ENCODE results near the gene PLPP3. TPM values are rescaled to one million over a fixed set of nuclear protein-coding genes. Genes with fewer than 3 reads are reported as not detected.

PLPP3 gene
- total and polyA plus RNA-seq, 5 experiments from 2014 or later = not detected

DNA sequence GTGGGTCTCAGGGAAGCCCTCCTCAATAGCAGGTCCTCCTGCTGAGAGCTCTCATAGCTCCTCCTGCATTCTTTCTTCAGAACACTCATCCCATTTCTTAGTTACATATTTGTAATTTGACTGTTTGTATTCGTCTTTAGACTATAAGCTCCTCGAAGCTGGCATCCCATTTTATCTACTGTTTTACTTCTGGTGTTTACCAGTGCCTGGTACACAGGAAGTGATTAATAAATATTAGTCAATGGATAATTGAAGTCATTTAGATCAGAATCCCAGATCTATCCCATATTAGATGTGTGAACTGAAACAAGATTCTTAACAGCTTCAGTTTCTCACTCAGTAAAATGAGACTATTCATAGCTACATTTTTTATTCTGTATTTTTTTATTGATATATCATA lies 88.7 kb downstream of the PLPP3 start:
- Mint-ChIP-seq H3K4me3 (no peak overlapping the region), H3K27ac (no peak overlapping the region), H3K4me1 (no peaks in the 10 kb centered on the region), H3K27me3 (peaks cover 0 to 7% (median 2%) of the 10 kb centered on the region in 5 donors), H3K9me3 (peaks cover 0 to 10% (median 3%) of the 10 kb centered on the region in 9 donors), H3K36me3 (peaks cover 0 to 4% (median 0%) of the 10 kb centered on the region in 3 donors)
- no peak for DNase-seq
- ATAC-seq = no peak
- POLR2A ChIA-PET = no interaction called here

GRCh38 chr1:56489695-56490094 lies 89.7 kb downstream of the PLPP3 start:
- no peak overlapping the region for H3K27ac Mint-ChIP-seq
- no peak for ATAC-seq
- DNase-seq = no peak
- no peaks in the 10 kb centered on the region for H3K4me1 Mint-ChIP-seq
- H3K27me3 Mint-ChIP-seq = peaks cover 0 to 7% (median 2%) of the 10 kb centered on the region in 5 donors
- H3K36me3 Mint-ChIP-seq = peaks cover 0 to 4% (median 0%) of the 10 kb centered on the region in 3 donors
- H3K4me3 Mint-ChIP-seq = no peak overlapping the region
- POLR2A ChIA-PET = no interaction called here
- H3K9me3 Mint-ChIP-seq = peaks cover 0 to 13% (median 3%) of the 10 kb centered on the region in 9 donors

- H3K27ac Mint-ChIP-seq = no peak overlapping the region
- H3K36me3 Mint-ChIP-seq = no peaks in the 10 kb centered on the region
- POLR2A ChIA-PET = no interaction called here
- ATAC-seq = no peak
- DNase-seq = no peak
- H3K4me3 Mint-ChIP-seq = no peak overlapping the region
- peaks cover 12 to 17% (median 15%) of the 10 kb centered on the region in 5 donors for H3K27me3 Mint-ChIP-seq
- H3K9me3 Mint-ChIP-seq = peaks cover 0 to 6% (median 0%) of the 10 kb centered on the region in 9 donors
- no peaks in the 10 kb centered on the region for H3K4me1 Mint-ChIP-seq
Measured at GRCh38 chr1:56484695-56485094, 94.7 kb downstream of the PLPP3 start.

- no peak overlapping the region for H3K27ac Mint-ChIP-seq
- ATAC-seq = no peak
- peaks cover 0 to 6% (median 2%) of the 10 kb centered on the region in 3 donors for H3K36me3 Mint-ChIP-seq
- DNase-seq = no peak
- peaks cover 23 to 31% (median 28%) of the 10 kb centered on the region in 5 donors for H3K27me3 Mint-ChIP-seq
- peaks cover 0 to 8% (median 0%) of the 10 kb centered on the region in 9 donors for H3K9me3 Mint-ChIP-seq
- peaks cover 0 to 3% (median 0%) of the 10 kb centered on the region in 4 donors for H3K4me1 Mint-ChIP-seq
- no peak overlapping the region for H3K4me3 Mint-ChIP-seq
- POLR2A ChIA-PET = no interaction called here
Measured at GRCh38 chr1:56483104-56483503, 96.3 kb downstream of the PLPP3 start.

DNA sequence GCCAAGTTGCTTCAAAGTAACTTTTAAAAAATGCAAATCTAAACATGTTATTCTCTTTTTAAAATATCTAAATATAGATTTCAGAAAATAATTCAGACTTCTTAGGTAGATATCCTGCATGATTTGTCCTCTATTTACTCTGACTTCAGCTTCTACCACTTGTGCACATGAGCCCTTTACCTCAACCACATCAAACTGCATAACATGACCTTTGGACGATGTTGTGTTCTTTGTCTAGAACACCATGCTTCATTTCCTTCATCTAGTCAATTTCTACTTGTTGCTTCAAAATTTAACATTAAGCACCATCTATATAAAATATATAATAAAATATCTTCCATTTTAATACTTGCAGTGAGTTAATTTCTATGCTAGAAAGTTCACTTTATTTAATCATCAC lies 96.9 kb downstream of the PLPP3 start:
- Mint-ChIP-seq H3K4me3 (no peak overlapping the region), H3K9me3 (peaks cover 0 to 8% (median 0%) of the 10 kb centered on the region in 9 donors), H3K27ac (no peak overlapping the region), H3K27me3 (peaks cover 23 to 33% (median 28%) of the 10 kb centered on the region in 5 donors), H3K4me1 (peaks cover 0 to 3% (median 0%) of the 10 kb centered on the region in 4 donors), H3K36me3 (peaks cover 0 to 6% (median 2%) of the 10 kb centered on the region in 3 donors)
- DNase-seq = no peak
- ATAC-seq = no peak
- POLR2A ChIA-PET = no interaction called here

- peaks cover 0 to 8% (median 0%) of the 10 kb centered on the region in 9 donors for H3K9me3 Mint-ChIP-seq
- peaks cover 0 to 6% (median 2%) of the 10 kb centered on the region in 3 donors for H3K36me3 Mint-ChIP-seq
- H3K27ac Mint-ChIP-seq = no peak overlapping the region
- no peak overlapping the region for H3K4me3 Mint-ChIP-seq
- ATAC-seq (no peak), DNase-seq (no peak)
- H3K4me1 Mint-ChIP-seq = peaks cover 0 to 6% (median 2%) of the 10 kb centered on the region in 4 donors
- POLR2A ChIA-PET = no interaction called here
- peaks cover 28 to 45% (median 38%) of the 10 kb centered on the region in 5 donors for H3K27me3 Mint-ChIP-seq
Measured at GRCh38 chr1:56481140-56481694, 98.1 kb downstream of the PLPP3 start.

DNA sequence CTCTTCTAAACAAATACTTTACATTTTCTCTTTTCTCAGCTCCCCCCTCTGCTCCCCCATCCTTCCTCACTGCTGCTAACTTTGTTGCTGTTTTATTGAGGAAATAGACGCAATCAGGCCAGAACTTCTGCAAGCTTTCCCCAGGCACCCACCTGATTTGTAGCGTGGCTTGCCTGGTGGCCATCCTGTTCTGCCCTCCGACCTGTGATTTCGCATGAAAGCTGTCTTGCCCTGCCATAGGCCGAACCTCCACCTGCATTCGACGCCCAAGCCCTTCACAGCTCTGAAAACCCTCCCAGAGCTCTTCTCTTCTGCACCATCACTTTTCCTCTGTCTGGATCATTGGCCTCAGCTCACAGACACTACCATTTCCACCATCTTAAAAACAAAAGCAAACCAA lies 100.6 kb downstream of the PLPP3 start:
- Mint-ChIP-seq H3K4me1 (peaks cover 0 to 6% (median 2%) of the 10 kb centered on the region in 4 donors), H3K9me3 (peaks cover 0 to 6% (median 0%) of the 10 kb centered on the region in 9 donors), H3K27ac (peak overlapping the region in 1 of 10 donors; percentile 40), H3K27me3 (peaks cover 26 to 53% (median 41%) of the 10 kb centered on the region in 5 donors), H3K4me3 (no peak overlapping the region), H3K36me3 (peaks cover 0 to 6% (median 2%) of the 10 kb centered on the region in 3 donors)
- no peak for DNase-seq
- POLR2A ChIA-PET = no interaction called here
- no peak for ATAC-seq

GRCh38 chr1:56477164-56478111 lies 101.9 kb downstream of the PLPP3 start:
- H3K27ac Mint-ChIP-seq = peak overlapping the region in 1 of 10 donors; percentile 3
- peaks cover 22 to 44% (median 38%) of the 10 kb centered on the region in 5 donors for H3K27me3 Mint-ChIP-seq
- H3K9me3 Mint-ChIP-seq = peaks cover 0 to 6% (median 0%) of the 10 kb centered on the region in 9 donors
- peak overlapping the region in 3 of 10 donors; percentile 20 to 45 (median 39) for H3K4me3 Mint-ChIP-seq
- H3K4me1 Mint-ChIP-seq = peaks cover 0 to 12% (median 4%) of the 10 kb centered on the region in 4 donors
- DNase-seq = no peak
- peaks cover 0 to 6% (median 2%) of the 10 kb centered on the region in 3 donors for H3K36me3 Mint-ChIP-seq
- POLR2A ChIA-PET = no interaction called here
- no peak for ATAC-seq

DNA sequence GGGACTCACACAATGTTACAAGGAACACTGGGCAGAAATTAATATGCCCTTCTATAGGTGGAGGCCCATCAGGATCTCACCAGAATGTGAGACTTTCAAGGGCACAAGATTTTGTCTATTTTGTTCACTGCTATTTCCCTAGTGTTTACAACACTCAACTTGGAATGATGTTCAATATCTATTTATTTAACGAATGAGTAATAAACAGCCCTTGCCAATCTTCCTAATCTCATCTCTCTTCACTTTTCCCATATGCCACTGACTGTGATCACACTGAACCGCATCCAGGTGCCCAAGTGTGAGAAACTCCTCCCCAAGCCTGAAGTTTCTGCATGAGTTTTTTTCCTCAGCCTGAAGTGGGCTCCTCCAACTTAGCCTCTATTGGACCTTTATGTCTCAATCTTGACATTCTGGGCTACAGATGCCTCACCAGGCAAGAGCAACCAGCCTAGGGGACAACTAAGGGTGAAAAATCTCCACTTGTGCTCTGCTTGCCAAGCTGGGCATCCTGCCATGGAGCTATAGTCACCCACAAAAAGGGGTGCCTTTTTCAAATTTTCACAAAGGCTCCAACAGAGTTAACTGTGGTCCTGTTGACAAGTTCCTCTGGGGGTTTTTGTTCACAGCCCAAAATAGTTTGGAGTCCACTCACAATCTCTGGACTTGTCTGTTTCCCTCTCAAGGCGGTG lies 105.6 kb downstream of the PLPP3 start:
- H3K27ac Mint-ChIP-seq = no peak overlapping the region
- peaks cover 0 to 33% (median 3%) of the 10 kb centered on the region in 4 donors for H3K4me1 Mint-ChIP-seq
- no peak overlapping the region for H3K4me3 Mint-ChIP-seq
- H3K27me3 Mint-ChIP-seq = peaks cover 15 to 50% (median 32%) of the 10 kb centered on the region in 5 donors
- POLR2A ChIA-PET = no interaction called here
- peaks cover 0 to 2% (median 0%) of the 10 kb centered on the region in 3 donors for H3K36me3 Mint-ChIP-seq
- H3K9me3 Mint-ChIP-seq = peaks cover 0 to 4% (median 0%) of the 10 kb centered on the region in 9 donors
- ATAC-seq = no peak
- DNase-seq = no peak

DNA sequence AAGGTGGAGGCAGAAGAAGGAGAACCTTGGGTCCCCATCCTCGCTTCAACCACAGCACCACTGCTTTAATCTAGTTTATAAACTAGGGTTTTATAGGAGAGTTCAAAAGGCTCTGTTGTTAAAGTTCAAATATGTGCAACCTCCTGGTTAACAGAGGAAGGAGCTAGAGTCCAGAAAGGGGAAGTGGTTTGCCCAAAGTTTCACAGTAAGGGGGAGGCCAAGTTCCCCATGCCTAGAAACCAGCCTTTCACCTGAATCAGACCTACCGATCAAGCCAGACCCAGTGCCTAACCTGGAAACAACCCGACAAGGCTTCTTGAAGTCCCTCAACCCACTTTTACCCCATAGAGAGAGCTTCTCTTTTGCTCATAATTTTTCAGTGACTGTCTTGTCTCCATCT lies 106.5 kb downstream of the PLPP3 start:
- peak in 1 of 10 donors; percentile 13 for DNase-seq
- Mint-ChIP-seq H3K9me3 (peaks cover 0 to 4% (median 0%) of the 10 kb centered on the region in 9 donors), H3K4me1 (peaks cover 0 to 33% (median 3%) of the 10 kb centered on the region in 4 donors), H3K27me3 (peaks cover 9 to 45% (median 26%) of the 10 kb centered on the region in 5 donors), H3K4me3 (no peak overlapping the region), H3K27ac (no peak overlapping the region), H3K36me3 (no peaks in the 10 kb centered on the region)
- POLR2A ChIA-PET = no interaction called here
- no peak for ATAC-seq

DNA sequence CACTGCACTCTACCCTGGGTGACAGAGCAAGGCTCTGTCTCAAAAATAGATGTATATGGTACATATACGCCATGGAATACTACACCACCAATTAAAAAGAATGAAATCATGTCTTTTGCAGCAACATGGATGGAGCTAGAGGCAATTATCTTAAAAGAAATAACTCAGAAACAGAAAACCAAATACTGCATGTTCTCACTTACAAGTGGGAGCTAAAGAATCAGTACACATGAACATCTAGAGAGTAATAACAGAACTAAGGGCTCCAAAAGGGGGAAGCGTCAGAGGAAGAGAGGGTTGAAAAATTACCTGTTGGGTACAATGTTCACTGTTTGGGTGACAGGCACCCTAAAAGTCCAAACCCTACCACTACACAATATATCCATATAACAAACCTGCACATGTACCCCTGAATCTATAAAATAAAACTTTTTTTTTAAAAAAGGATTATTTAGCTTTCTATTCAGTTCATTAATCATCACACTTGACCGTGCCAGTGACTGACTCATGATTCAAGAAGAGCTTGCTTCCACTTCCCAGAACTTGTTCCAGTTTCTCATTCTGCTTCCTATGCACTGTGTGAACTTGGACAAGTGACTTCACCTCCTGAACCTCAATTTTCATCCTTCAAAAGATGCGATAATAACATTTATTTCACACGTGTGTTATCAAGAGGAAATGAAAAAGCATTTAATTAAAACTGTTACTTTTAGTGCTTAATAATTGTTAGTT lies 109.6 kb downstream of the PLPP3 start:
- H3K27ac Mint-ChIP-seq = no peak overlapping the region
- POLR2A ChIA-PET = no interaction called here
- peaks cover 0 to under 1% (median 0%) of the 10 kb centered on the region in 9 donors for H3K9me3 Mint-ChIP-seq
- no peak overlapping the region for H3K4me3 Mint-ChIP-seq
- no peaks in the 10 kb centered on the region for H3K36me3 Mint-ChIP-seq
- ATAC-seq (no peak), DNase-seq (no peak)
- H3K4me1 Mint-ChIP-seq = peaks cover 0 to 31% (median 0%) of the 10 kb centered on the region in 4 donors
- peaks cover 4 to 24% (median 11%) of the 10 kb centered on the region in 5 donors for H3K27me3 Mint-ChIP-seq

DNA sequence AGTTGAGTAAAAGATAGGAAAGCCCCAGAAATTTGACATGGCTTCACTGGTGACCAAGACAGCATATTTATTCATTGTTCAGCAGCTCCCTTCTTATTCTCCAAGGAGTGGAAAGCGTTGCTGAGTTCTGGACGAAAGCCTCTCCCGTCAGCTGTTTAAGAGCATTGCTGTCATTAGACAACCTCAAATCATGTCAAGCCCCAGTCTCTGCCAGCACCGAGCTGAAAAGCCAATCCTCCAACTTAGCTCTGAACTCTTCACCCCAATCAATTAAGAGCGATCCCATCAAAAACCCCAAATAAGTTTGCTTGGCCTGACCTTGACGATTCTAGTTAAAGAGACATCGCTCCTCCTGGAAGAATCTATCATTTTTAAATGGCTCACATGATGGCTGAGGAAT lies 110.8 kb downstream of the PLPP3 start:
- ATAC-seq = no peak
- no peak overlapping the region for H3K27ac Mint-ChIP-seq
- no peak overlapping the region for H3K4me3 Mint-ChIP-seq
- no peak for DNase-seq
- peaks cover 0 to 3% (median 0%) of the 10 kb centered on the region in 9 donors for H3K9me3 Mint-ChIP-seq
- H3K36me3 Mint-ChIP-seq = no peaks in the 10 kb centered on the region
- peaks cover 0 to 29% (median 0%) of the 10 kb centered on the region in 4 donors for H3K4me1 Mint-ChIP-seq
- POLR2A ChIA-PET = no interaction called here
- peaks cover 4 to 26% (median 12%) of the 10 kb centered on the region in 5 donors for H3K27me3 Mint-ChIP-seq
